ENCODE results near the gene ECHS1. TPM values are rescaled to one million over a fixed set of nuclear protein-coding genes. Genes with fewer than 3 reads are reported as not detected.

The ECHS1 gene
- total and polyA plus RNA-seq, 2 of the 8 experiments (the other 6 are each of a cell fraction or from before 2014, with no cell fraction given): 41.7 to 101 TPM

GRCh38 chr10:133391761-133392518 is 18.8 kb upstream of the ECHS1 start:
- Histone ChIP-seq H2BK20ac (ENCODE audit: low read length) (no peak overlapping the region), H3K23ac (ENCODE audit: insufficient read length) (no peak overlapping the region), H3K36me3 (ENCODE audit: control insufficient read depth in 2 of 4, insufficient read depth in 4 of 4, low read length in 3 of 4) (peaks cover 4 to 12% (median 4%) of the 10 kb centered on the region in 4 experiments; a peak in 4 of 8 replicates), H2BK120ac (replicated peaks; ENCODE audit: low read depth, low read length) (no peak overlapping the region), H2AK5ac (ENCODE audit: low read depth, low read length) (no peak overlapping the region), H4K20me1 (replicated peaks in 1 of 2; ENCODE audit: control insufficient read depth in 1 of 2, insufficient read depth in 2 of 2, low read length in 2 of 2) (peaks cover 0 to 3% of the 10 kb centered on the region in 2 experiments), H3K9ac (replicated peaks in 1 of 4; ENCODE audit: extremely low read depth in 1 of 4, low read depth in 3 of 4, low read length in 3 of 4) (no peak overlapping the region), H3K27ac (ENCODE audit: low read depth, low read length) (no peak overlapping the region), H3K18ac (ENCODE audit: extremely low read depth, low read length) (no peak overlapping the region), H3K23me2 (ENCODE audit: low read depth, low read length) (peaks cover 2% of the 10 kb centered on the region; the same call in 1 of the 2 replicates), H4K91ac (replicated peaks; ENCODE audit: insufficient read length, low read length) (no peak overlapping the region), H3K4me3 (ENCODE audit: extremely low read depth in 1 of 4, insufficient read depth in 2 of 4, low read depth in 3 of 4, low read length in 4 of 4) (no peak overlapping the region), H3K4ac (replicated peaks; ENCODE audit: insufficient read length, low read depth, low read length) (no peak overlapping the region), H2BK12ac (ENCODE audit: low read depth, low read length) (no peak overlapping the region), H3K9me3 (ENCODE audit: insufficient read depth in 2 of 2, low read depth in 1 of 2, low read length in 1 of 2) (no peaks in the 10 kb centered on the region), H3K14ac (ENCODE audit: insufficient read length) (no peak overlapping the region), H3K79me2 (ENCODE audit: control insufficient read depth in 1 of 2, insufficient read depth in 2 of 2, low read length in 2 of 2) (peaks cover 0 to 22% of the 10 kb centered on the region in 2 experiments; a peak in 2 of 4 replicates), H3K4me2 (ENCODE audit: insufficient read depth in 1 of 2, low read depth in 2 of 2, low read length in 2 of 2) (no peak overlapping the region), H4K5ac (ENCODE audit: insufficient read length, low read depth, low read length) (no peak overlapping the region), H3K79me1 (ENCODE audit: low read depth, low read length) (peaks cover 3% of the 10 kb centered on the region), H2BK5ac (ENCODE audit: low read depth, low read length) (no peak overlapping the region), H3K27me3 (replicated peaks in 1 of 4; ENCODE audit: control insufficient read depth in 3 of 4, extremely low read depth in 1 of 4, insufficient read depth in 3 of 4, low read length in 3 of 4) (no peaks in the 10 kb centered on the region), H3K4me1 (replicated peaks in 1 of 4; ENCODE audit: control insufficient read depth in 3 of 4, insufficient read depth in 4 of 4, low read length in 3 of 4) (peaks cover 0 to 3% (median 0%) of the 10 kb centered on the region in 4 experiments; a peak in 3 of 7 replicates), H2BK15ac (ENCODE audit: low read length) (no peak overlapping the region), H3K56ac (replicated peaks; ENCODE audit: insufficient read length, low read depth, low read length) (no peak overlapping the region), H4K8ac (ENCODE audit: extremely low read depth, insufficient read depth, low read length) (no peak overlapping the region), H2AFZ (ENCODE audit: low read length) (no peak overlapping the region)
- FAIRE-seq (no peak), DNase-seq (ENCODE audit: low read depth in 1 of 2, low spot score in 2 of 2) (no peak)
- 86% methylated on average over 6 of the region's 12 CpGs; no CpG with 5 or more reads in 1 of the 2 experiments for WGBS, 2 experiments (ENCODE audit: extremely low coverage in 1 of 2, insufficient coverage in 1 of 2, insufficient read length in 1 of 2, insufficient replicate concordance in 2 of 2, low coverage in 1 of 2, low lambda C conversion rate in 2 of 2, missing lambda C conversion rate in 1 of 2)
- ChIA-PET POLR2A (ENCODE audit: partially characterized antibody) (interaction anchor here (0.6 to 6.0 kb wide), 5 partner anchors 9 to 31 kb away, joined by 3 to 25 read pairs (median 4); partner anchors contain the start of gene PAOX), CTCF (ENCODE audit: partially characterized antibody) (interaction anchor here (1.6 to 1.9 kb wide), 2 partner anchors 63 to 64 kb away, joined by 4 read pairs; no protein-coding TSS in a partner anchor)
- TF ChIP-seq KDM4A (IDR thresholded peaks at IDR 0.05; ENCODE audit: low read depth, low read length, severe bottlenecking): no peak
- no peak for TF ChIP-seq BRCA1 (IDR thresholded peaks at IDR 0.05; ENCODE audit: low read depth, low read length)
- TF ChIP-seq KDM5A (IDR thresholded peaks at IDR 0.05; ENCODE audit: low read length): no peak
- TF ChIP-seq FOSL1 (IDR thresholded peaks at IDR 0.05; ENCODE audit: insufficient read depth, low read depth, low read length): no peak
- TF ChIP-seq RFX5 (IDR thresholded peaks at IDR 0.05; ENCODE audit: borderline replicate concordance, low read depth, low read length): no peak
- no peak for TF ChIP-seq RNF2 (IDR thresholded peaks at IDR 0.05; ENCODE audit: borderline replicate concordance, low read depth, low read length, missing control alignments, poor library complexity, severe bottlenecking)
